NCI-H69 (cell line): ENCODE measurements around the gene SEC14L3.
A peak's percentile ranks its signal among the peaks of the same experiment; 100 is the strongest.

Source experiments
- DNase-seq: peaks from one replicate; lab custom pipeline; 2025; lab: John Stamatoyannopoulos, UW

SEC14L3 gene

DNA sequence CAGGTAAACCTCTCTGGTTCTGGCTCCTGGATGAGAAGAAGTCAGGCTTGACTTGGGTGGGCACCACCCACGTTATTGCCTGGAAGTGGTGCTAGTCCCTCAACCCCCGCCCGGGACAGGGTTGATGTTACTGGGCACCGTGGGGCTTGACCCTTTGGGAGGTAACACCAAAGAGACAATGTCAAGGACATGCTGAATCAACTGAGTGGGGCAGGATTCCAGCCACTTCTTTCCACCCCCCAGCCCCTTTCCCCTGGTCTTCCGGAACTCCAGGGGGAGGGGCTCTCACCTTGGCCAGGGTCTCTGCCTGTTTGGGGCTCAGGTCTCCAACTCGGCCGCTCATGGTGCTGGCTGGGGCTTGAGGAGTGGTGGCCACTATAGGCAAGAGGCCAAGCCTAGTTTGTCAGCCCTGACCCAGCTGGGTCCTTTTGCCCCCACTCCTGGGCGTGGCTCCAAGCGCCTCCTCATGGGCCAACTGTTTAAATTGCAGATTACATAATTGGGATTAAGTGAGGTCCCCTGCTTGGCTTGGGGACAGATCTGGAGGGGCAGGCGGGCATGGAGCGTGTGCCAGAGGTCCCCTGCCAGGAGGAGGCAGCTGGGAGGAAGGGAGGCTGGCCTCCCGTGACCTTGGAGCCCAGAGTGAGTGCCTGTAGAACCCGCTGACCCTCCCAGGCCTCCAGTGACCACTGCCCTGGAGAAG lies at the start of gene SEC14L3:
SEC14L3 (minus strand) TSS at position 402 of the 703 bp plus-strand sequence; CDS start at position 343, 59 bp downstream.
- peak; percentile 49 for DNase-seq

- no peak for DNase-seq
Observed at GRCh38 chr22:30519842-30520425, 48.1 kb upstream of the SEC14L3 start.

DNA sequence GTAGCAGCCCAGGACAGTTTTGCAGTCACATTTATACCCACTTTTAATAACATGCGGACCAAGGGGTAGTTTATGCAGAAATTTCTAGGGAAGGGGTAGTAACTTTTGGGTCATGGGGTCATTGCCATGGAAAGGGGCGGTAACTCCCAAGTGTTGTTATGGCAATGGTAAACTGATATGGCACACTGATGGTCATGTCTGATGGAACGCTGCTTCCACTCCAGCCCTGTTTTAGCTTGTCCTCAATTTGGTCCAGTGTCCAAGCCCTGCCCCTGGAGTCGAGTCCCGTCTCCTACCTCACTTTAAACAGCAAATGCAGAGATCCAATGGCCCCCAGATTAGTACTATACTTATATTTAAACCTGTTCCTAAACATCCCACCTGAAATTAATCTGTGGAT lies 44.9 kb upstream of the SEC14L3 start:
- no peak for DNase-seq

DNA sequence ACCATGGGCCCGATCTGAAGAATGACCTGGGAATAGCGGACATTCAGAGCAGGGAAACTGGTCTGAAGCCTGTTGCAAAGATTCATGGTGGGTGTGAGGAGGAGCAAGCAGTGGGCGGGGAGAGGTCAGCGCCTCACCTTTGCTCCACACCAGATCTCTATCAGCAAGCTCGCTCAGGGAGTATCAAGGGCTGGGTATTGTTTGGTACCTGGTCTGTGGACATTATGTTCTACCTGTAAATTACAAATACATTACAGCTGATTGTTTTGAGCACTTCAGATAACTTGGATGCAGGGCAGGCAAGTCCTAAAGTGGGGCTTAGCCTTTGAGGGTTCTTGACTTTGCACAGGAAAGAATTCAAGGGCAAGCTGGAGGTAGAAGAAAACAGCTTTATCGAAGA lies 44.5 kb upstream of the SEC14L3 start:
- DNase-seq, result no peak

DNA sequence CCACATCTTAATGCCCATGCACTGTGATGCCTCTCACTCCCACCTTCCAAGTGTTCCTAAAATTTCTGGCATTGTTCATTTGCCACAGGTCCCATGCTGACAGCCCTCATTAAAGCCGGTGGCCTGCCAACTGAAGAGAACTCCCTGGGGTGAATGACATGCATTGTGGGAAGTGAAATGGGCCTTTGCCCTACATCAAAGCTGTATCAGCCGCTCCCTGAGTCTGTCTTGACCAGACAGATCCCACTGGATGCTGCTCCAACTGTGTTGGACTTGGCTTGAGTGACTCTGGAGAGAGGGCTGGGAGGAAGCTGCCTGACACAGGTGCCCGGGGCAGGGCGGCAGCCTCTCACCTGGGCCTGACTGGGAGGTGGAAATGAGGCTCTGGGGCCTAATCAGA lies 42.4 kb upstream of the SEC14L3 start:
- DNase-seq, result no peak

DNA sequence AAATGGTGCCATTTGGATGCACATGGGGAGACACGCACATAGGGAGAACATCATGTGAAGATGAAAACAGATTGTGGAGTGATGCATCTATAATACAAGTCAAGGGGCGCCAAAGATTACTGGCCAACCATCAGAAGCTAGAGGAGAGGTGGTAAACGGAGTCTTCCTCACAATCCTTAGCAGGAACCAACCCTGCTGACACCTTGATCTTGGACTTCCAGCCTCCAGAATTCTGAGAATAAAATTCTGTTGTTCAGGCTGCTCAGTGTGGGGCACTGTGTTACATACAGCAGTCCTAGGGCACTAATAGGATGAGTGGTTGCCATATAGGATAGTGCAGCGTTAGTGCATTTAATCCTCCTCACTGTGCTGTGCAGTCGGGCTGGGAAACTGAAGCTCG lies 41.6 kb upstream of the SEC14L3 start:
- no peak for DNase-seq

- DNase-seq, result no peak
Observed at GRCh38 chr22:30511911-30512310, 40.1 kb upstream of the SEC14L3 start.

- no peak for DNase-seq
Observed at GRCh38 chr22:30511109-30511508, 39.3 kb upstream of the SEC14L3 start.

- DNase-seq, result no peak
Observed at GRCh38 chr22:30508216-30508615, 36.4 kb upstream of the SEC14L3 start.

DNA sequence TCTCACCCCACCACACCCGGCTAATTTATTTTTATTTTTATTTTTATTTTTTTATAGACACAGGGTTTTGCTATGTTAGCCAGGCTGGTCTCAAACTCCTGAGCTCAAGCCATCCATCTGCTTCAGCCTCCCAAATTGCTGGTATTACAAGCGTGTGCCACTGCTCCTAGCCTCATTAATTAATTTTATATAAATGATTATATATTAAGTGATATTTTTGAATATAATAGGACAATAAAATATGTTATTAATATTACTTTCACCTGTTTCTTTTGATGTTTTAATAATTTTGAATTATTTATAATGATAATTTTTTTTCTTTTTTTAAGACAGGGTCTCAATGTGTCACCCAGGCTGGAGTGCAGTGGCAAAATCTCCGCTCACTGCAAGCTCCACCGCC lies 35.9 kb upstream of the SEC14L3 start:
- no peak for DNase-seq

DNA sequence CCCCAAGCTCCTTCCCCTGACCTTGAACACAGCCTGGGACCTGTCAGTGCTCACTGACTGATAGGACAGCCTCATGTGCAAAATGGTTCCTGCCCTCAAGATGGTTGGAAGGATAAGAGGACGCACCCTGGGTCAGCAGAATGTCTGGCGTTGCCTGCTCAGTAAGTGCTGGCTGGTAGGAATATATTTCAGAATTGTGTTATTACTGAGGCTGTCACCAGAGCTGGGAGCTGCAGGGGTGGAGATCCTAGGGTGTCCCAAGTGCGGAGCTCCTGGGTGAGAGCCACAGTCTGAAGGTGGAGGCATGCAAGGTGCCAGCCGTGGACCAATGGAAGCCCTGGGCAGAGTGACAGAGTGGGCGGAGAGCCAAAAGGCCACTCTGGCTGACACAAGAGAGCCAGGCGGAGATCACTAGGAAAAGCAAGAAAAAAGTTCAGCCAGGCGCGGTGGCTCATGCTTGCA lies 34.7 kb upstream of the SEC14L3 start:
- no peak for DNase-seq

DNA sequence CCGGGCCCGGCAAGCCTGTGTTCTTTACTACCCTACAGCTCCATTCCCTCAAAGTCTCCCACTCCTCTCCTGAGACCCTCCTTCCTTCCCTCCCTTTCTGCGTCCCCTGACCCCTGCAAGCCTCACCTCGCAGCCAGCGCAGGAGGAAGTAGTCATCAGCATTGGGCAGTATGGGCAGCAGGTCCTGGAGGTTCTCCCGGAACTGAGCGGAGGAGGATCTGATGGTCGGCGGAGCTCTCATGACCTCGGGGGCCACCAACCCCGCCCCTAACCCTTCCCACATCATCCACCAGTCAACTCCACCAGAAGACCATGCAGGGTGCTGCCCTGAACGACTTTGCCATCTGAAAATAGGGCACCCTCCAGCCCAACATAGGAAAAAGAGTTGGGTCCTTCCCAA lies 31.7 kb upstream of the SEC14L3 start:
- no peak for DNase-seq

GRCh38 chr22:30502911-30503310 lies 31.1 kb upstream of the SEC14L3 start:
- no peak for DNase-seq

- no peak for DNase-seq
Observed at GRCh38 chr22:30502153-30502552, 30.3 kb upstream of the SEC14L3 start.

GRCh38 chr22:30500628-30501027 lies 28.8 kb upstream of the SEC14L3 start:
- no peak for DNase-seq

GRCh38 chr22:30497466-30498150 lies 25.8 kb upstream of the SEC14L3 start:
- no peak for DNase-seq

- no peak for DNase-seq
Observed at GRCh38 chr22:30495041-30495784, 23.4 kb upstream of the SEC14L3 start.

DNA sequence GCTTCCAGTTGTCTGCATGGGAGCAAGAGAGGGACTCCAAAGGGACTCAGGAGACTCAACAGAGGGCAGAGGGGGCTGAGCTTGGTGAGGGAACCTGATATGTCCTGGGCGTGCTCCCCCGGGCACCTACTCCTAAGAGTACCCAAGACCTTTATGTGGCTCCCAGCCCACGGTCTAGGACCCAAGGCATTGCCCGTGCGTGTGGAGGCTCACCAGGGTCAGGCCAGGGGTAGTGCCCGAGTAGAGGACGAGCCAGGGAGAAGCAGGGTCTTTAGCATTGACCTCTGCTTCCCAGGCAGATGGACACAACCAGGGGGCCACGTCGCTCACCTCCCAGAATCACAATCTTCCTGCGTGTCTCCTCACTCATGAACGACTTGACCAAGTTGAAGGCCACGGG lies 20.3 kb upstream of the SEC14L3 start:
- no peak for DNase-seq

DNA sequence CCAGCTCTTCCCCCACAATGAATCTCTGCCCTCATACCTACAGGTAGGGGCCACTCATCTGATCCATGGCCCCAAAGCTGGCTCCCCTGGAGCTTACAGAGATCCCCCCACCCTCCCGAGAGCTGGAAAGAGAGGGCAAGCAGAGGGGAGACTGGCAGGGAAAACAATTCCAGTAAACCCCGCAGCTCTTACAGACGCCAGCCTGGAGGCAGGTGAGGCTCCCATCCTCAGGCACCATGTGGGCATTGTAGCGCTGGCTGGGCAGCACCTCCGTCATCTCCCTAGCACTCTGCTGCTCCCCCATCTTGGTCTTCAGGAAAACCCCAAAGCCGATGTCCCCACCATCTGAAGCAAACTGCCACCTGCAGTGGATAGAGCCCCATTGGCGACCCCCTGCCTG lies 19.6 kb upstream of the SEC14L3 start:
- no peak for DNase-seq

DNA sequence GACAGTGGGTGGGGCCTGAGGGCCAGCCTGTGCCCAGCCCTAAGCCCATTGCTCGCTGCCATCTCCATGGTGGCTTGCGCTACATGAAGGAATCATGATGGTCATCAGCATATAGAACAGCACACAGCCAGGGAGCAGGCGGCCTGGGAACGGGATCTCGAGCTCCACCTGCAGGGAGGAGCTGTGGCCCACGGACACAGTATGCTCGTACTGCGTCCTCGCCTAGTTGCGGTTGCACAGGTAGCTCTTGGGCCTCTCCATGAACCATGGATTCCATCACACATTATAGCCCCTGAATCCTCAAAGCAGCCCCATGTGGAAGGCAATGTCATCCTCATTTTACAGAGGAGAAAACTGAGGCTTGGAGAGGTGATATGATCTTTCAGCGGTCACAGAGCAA lies 18.6 kb upstream of the SEC14L3 start:
- DNase-seq, result no peak

GRCh38 chr22:30488121-30488520 lies 16.3 kb upstream of the SEC14L3 start:
- no peak for DNase-seq

GRCh38 chr22:30486661-30487115 lies 14.9 kb upstream of the SEC14L3 start:
- no peak for DNase-seq
